Ascending aorta (tissue), 2 donors: ENCODE results near the gene GCNT4. TPM values are rescaled to one million over a fixed set of nuclear protein-coding genes. Genes with fewer than 3 reads are reported as not detected.

Experiments
- DNase-seq, 2 donors: peaks; one replicate each; pipeline ENCODE4 v3.0.0-alpha.2; 2019; ENCODE audit warnings: low spot score in 2 of 2
- H3K27ac ChIP-seq, 2 donors: fragments of 200-600 bp; sonication (generic); one replicate each; pipeline ENCODE4 v1.5.1; 2016 to 2017; ENCODE audit warnings: mild to moderate bottlenecking in 1 of 2
- H3K27me3 ChIP-seq: fragments of 200-600 bp; sonication (generic); one replicate; pipeline ENCODE4 v1.5.1; 2017
- H3K36me3 ChIP-seq, 2 donors: fragments of 200-600 bp; sonication (generic); one replicate each; pipeline ENCODE4 v1.5.1; 2016
- H3K4me1 ChIP-seq, 2 donors: fragments of 200-600 bp; sonication (generic); one replicate each; pipeline ENCODE4 v1.5.1; 2016 to 2017; ENCODE audit warnings: mild to moderate bottlenecking in 1 of 2
- H3K4me3 ChIP-seq, 2 donors: fragments of 200-600 bp; sonication (generic); one replicate each; pipeline ENCODE4 v1.5.1; 2016 to 2017; ENCODE audit warnings: mild to moderate bottlenecking in 1 of 2
- H3K9me3 ChIP-seq, 2 donors: fragments of 200-600 bp; sonication (generic); one replicate each; pipeline ENCODE4 v1.5.1; 2016
- CTCF ChIP-seq, 3 experiments: fragments of 200-600 bp in 2 of 3; fragments of 450-650 bp in 1 of 3; sonication (generic) in 2 of 3; IDR thresholded peaks; one replicate each; pipeline ENCODE4 v1.5.1; 2016 to 2019; ENCODE audit warnings: antibody characterized with exemption in 3 of 3, mild to moderate bottlenecking in 1 of 3, moderate library complexity in 1 of 3
- intact Hi-C: fragments of 100-400 bp; cut with DNase I; formaldehyde crosslinking; loops from one replicate; pipeline ENCODE4 v1.15.1; 2023
- total RNA-seq: library from RNA; depleted of rRNA; stranded (reverse); fragments of >200 nt; gene quantifications from one replicate; pipeline ENCODE4 v1.1.0, GENCODE V29; 2016

Gene GCNT4
- total RNA-seq, 1 donor from 2014 or later: 0.43 TPM

- H3K4me1 ChIP-seq: no peaks in the 10 kb centered on the region
- no peak for TF ChIP-seq CTCF (IDR thresholded peaks at IDR 0.05)
- intact Hi-C loops: no loop called here
These were observed 18.1 kb downstream of the GCNT4 start for GRCh38 chr5:75034137-75034739.

GRCh38 chr5:75031366-75031765 is 21.0 kb downstream of the GCNT4 start:
- H3K27me3 ChIP-seq: no peaks in the 10 kb centered on the region
- H3K36me3 ChIP-seq: no peaks in the 10 kb centered on the region
- H3K27ac ChIP-seq: no peak overlapping the region
- H3K4me1 ChIP-seq: no peaks in the 10 kb centered on the region
- no peak overlapping the region for H3K4me3 ChIP-seq
- no peak for TF ChIP-seq CTCF (IDR thresholded peaks at IDR 0.05)
- no peak for DNase-seq
- intact Hi-C loops: no loop called here
- no peaks in the 10 kb centered on the region for H3K9me3 ChIP-seq

More at GRCh38 chr5:75034137-75034739, 18.1 kb downstream of the GCNT4 start:
- no peaks in the 10 kb centered on the region for H3K9me3 ChIP-seq
- no peaks in the 10 kb centered on the region for H3K27me3 ChIP-seq
- no peak overlapping the region for H3K27ac ChIP-seq
- no peak for DNase-seq
- no peak overlapping the region for H3K4me3 ChIP-seq
- no peaks in the 10 kb centered on the region for H3K36me3 ChIP-seq

- no peak for TF ChIP-seq CTCF (IDR thresholded peaks at IDR 0.05)
- H3K27me3 ChIP-seq: no peaks in the 10 kb centered on the region
- H3K4me3 ChIP-seq: no peak overlapping the region
- no peaks in the 10 kb centered on the region for H3K9me3 ChIP-seq
- H3K4me1 ChIP-seq: no peaks in the 10 kb centered on the region
- intact Hi-C loops: no loop called here
- no peak for DNase-seq
- no peaks in the 10 kb centered on the region for H3K36me3 ChIP-seq
- H3K27ac ChIP-seq: no peak overlapping the region
These were observed 24.3 kb downstream of the GCNT4 start for GRCh38 chr5:75028090-75028489.

- H3K27ac ChIP-seq: no peak overlapping the region
- no peak for DNase-seq
- H3K9me3 ChIP-seq: no peaks in the 10 kb centered on the region
- H3K4me1 ChIP-seq: no peaks in the 10 kb centered on the region
- intact Hi-C loops: no loop called here
- H3K4me3 ChIP-seq: no peak overlapping the region
- TF ChIP-seq CTCF (IDR thresholded peaks at IDR 0.05): no peak
- H3K27me3 ChIP-seq: no peaks in the 10 kb centered on the region
- H3K36me3 ChIP-seq: no peaks in the 10 kb centered on the region
These were observed 28.8 kb downstream of the GCNT4 start for GRCh38 chr5:75023368-75024159.

- no peak for TF ChIP-seq CTCF (IDR thresholded peaks at IDR 0.05)
- H3K27ac ChIP-seq: no peak overlapping the region
- no peaks in the 10 kb centered on the region for H3K9me3 ChIP-seq
- no peaks in the 10 kb centered on the region for H3K36me3 ChIP-seq
- no peaks in the 10 kb centered on the region for H3K27me3 ChIP-seq
- no peak for DNase-seq
- no peak overlapping the region for H3K4me3 ChIP-seq
- H3K4me1 ChIP-seq: no peaks in the 10 kb centered on the region
- intact Hi-C loops: no loop called here
These were observed 30.6 kb downstream of the GCNT4 start for GRCh38 chr5:75021800-75022199.
